Caco-2 (cell line): ENCODE results near the gene KIAA0753. TPM values are rescaled to one million over a fixed set of nuclear protein-coding genes. Genes with fewer than 3 reads are reported as not detected.

ENCODE experiments used
- BruUV-seq: library from RNA; stranded (reverse); fragments of 400-500 nt; replicated peaks from 2 replicates; lab custom pipeline; 2021; lab: Mats Ljungman, UMichigan
- CTCF ChIA-PET: fragments of 300-600 bp; sonication (Branson Sonifier 250); formaldehyde crosslinking; loops from one replicate; lab custom pipeline; 2022; ENCODE audit warnings: antibody characterized with exemption; lab: Charles Lee
- POLR2A ChIA-PET: fragments of 300-600 bp; sonication (Branson Sonifier 250); formaldehyde crosslinking; loops from one replicate; lab custom pipeline; 2022; ENCODE audit warnings: antibody characterized with exemption; lab: Charles Lee
- DNase-seq, 2 experiments: peaks; one replicate each; pipeline versions ENCODE4 v3.0.0 to v3.0.0-alpha.2; 2020 to 2022
- H3K27me3 ChIP-seq: replicated peaks from 2 replicates; pipeline ENCODE4 v1.6.0; 2011; ENCODE audit warnings: low read length; ENCODE audit not compliant: control insufficient read depth, insufficient read depth
- H3K36me3 ChIP-seq: 2 replicates; pipeline ENCODE4 v1.5.1; 2011; ENCODE audit warnings: low read length; ENCODE audit not compliant: control insufficient read depth, insufficient read depth
- H3K4me1 ChIP-seq: fragments of 250-450 bp; sonication (Bioruptor Pico); 2 replicates; pipeline ENCODE4 v1.5.1; 2020; ENCODE audit warnings: mild to moderate bottlenecking
- H3K4me3 ChIP-seq: 2 replicates; pipeline ENCODE4 v1.5.1; 2011; ENCODE audit warnings: low read depth, mild to moderate bottlenecking, control low read depth, low read length
- H3K9me3 ChIP-seq: fragments of 250-450 bp; sonication (Bioruptor Pico); 2 replicates; pipeline ENCODE4 v1.5.1; 2020; ENCODE audit warnings: mild to moderate bottlenecking, moderate library complexity
- H3K27ac Mint-ChIP-seq: one replicate; pipeline ENCODE4 v1.8.0; 2022; ENCODE audit warnings: mixed read lengths; ENCODE audit not compliant: unreplicated experiment
- H3K27me3 Mint-ChIP-seq: one replicate; pipeline ENCODE4 v1.8.0; 2022; ENCODE audit warnings: mixed read lengths; ENCODE audit not compliant: insufficient read depth, unreplicated experiment
- H3K36me3 Mint-ChIP-seq: one replicate; pipeline ENCODE4 v1.8.0; 2022; ENCODE audit warnings: mild to moderate bottlenecking, mixed read lengths; ENCODE audit not compliant: insufficient read depth, unreplicated experiment
- H3K4me1 Mint-ChIP-seq: one replicate; pipeline ENCODE4 v1.8.0; 2022; ENCODE audit warnings: low read depth, mixed read lengths; ENCODE audit not compliant: unreplicated experiment
- H3K4me3 Mint-ChIP-seq: one replicate; pipeline ENCODE4 v1.8.0; 2022; ENCODE audit warnings: mild to moderate bottlenecking, moderate library complexity, mixed read lengths; ENCODE audit not compliant: unreplicated experiment
- H3K9me3 Mint-ChIP-seq: one replicate; pipeline ENCODE4 v1.8.0; 2022; ENCODE audit warnings: mixed read lengths; ENCODE audit not compliant: unreplicated experiment
- intact Hi-C: fragments of 100-400 bp; cut with micrococcal nuclease; formaldehyde crosslinking; loops from one replicate; pipeline ENCODE4 v1.10.0; 2022; ENCODE audit not compliant: unreplicated experiment
- total RNA-seq: library from RNA; stranded (reverse); gene quantifications from 2 replicates; pipeline ENCODE4 v1.2.3, GENCODE V29; 2022
- TF ChIP-seq, protein P1 (sequence below), 2 experiments: fragments of 200-600 bp in 1 of 2; IDR thresholded peaks; 1 replicate in 1 of 2; 2 replicates in 1 of 2; pipeline versions ENCODE4 v1.5.1 to v1.8.0; 2011 to 2022; ENCODE audit warnings: antibody characterized with exemption in 1 of 2, control low read depth in 1 of 2, inconsistent platforms in 1 of 2, low read depth in 1 of 2, low read length in 1 of 2, mild to moderate bottlenecking in 1 of 2, moderate library complexity in 1 of 2; ENCODE audit not compliant: insufficient read depth in 1 of 2, severe bottlenecking in 1 of 2, unreplicated experiment in 1 of 2

Gene KIAA0753
- total RNA-seq, 1 experiment from 2014 or later = 7.7 TPM

DNA sequence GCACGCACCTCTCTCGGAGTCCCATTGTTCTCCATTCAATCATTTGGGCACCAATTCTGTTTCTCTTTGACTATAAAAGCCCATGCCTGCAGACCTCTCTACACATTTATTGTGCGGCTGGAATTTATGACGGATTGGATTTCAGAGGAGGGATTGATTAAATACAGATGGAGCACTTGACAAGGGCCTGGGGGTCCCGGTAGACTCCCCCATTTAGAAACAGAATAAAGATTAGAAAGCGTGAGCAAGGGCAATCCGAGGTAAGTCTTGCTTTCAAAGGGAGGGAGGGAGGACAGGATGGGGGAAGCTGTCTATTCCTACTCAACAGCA is 69.1 kb downstream of the KIAA0753 start:
- TF ChIP-seq, protein P1, sequence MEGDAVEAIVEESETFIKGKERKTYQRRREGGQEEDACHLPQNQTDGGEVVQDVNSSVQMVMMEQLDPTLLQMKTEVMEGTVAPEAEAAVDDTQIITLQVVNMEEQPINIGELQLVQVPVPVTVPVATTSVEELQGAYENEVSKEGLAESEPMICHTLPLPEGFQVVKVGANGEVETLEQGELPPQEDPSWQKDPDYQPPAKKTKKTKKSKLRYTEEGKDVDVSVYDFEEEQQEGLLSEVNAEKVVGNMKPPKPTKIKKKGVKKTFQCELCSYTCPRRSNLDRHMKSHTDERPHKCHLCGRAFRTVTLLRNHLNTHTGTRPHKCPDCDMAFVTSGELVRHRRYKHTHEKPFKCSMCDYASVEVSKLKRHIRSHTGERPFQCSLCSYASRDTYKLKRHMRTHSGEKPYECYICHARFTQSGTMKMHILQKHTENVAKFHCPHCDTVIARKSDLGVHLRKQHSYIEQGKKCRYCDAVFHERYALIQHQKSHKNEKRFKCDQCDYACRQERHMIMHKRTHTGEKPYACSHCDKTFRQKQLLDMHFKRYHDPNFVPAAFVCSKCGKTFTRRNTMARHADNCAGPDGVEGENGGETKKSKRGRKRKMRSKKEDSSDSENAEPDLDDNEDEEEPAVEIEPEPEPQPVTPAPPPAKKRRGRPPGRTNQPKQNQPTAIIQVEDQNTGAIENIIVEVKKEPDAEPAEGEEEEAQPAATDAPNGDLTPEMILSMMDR (IDR thresholded peaks at IDR 0.05; ENCODE audit: insufficient read depth in 1 of 2, low read depth in 1 of 2, low read length in 1 of 2, severe bottlenecking in 1 of 2, unreplicated experiment in 1 of 2) = no peak
- BruUV-seq = no TSS peak
- Mint-ChIP-seq H3K27me3 (no peaks in the 10 kb centered on the region), H3K4me3 (no peak overlapping the region), H3K4me1 (no peaks in the 10 kb centered on the region), H3K9me3 (no peaks in the 10 kb centered on the region), H3K36me3 (no peaks in the 10 kb centered on the region), H3K27ac (no peak overlapping the region)
- intact Hi-C loops = no loop called here
- Histone ChIP-seq H3K9me3 (no peaks in the 10 kb centered on the region), H3K36me3 (no peaks in the 10 kb centered on the region), H3K27me3 (no peaks in the 10 kb centered on the region), H3K4me1 (no peaks in the 10 kb centered on the region), H3K4me3 (no peak overlapping the region)
- CTCF ChIA-PET = interaction anchor here (0.6 kb wide), 1 partner anchor 14 kb away, joined by 4 read pairs; no protein-coding TSS in a partner anchor
- no peak for DNase-seq
- POLR2A ChIA-PET = no interaction called here

DNA sequence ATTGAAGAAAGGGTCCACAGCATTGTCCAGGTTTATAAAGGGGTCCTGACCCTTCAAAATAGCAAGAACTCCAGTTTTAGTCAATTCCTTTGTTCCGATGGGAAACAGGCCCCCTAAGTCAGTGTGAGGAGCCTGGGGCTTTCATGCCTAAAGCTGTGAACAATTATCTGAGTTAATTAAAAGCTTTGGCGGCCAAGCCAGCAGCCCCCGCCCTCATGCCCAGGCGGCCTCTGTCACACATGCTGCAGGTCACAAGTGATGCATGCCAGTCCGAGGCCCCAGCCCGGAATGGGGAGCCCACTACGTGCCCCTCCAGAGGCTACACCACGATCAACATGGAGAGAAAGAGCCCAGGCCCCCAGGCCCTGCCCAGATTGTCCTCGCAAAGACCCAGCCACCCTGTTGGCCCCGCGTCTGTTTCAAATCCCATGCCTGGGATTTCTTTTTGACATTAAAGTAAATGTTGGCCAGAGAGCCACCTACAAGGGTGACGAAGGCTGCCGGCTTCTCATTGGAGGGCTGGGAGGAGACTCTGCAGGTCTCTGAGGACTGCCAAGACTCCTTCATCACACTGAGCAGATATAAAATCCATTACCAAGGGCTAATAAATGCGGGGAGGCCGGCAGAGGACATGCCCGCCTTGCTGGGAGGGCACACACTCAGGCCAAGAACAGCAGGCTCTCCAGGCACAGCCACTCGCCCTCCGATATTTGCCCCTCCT is 69.6 kb downstream of the KIAA0753 start:
- DNase-seq = no peak
- H3K9me3 ChIP-seq = no peaks in the 10 kb centered on the region
- no peaks in the 10 kb centered on the region for H3K36me3 ChIP-seq
- H3K27me3 ChIP-seq = no peaks in the 10 kb centered on the region
- intact Hi-C loops = no loop called here
- no peaks in the 10 kb centered on the region for H3K9me3 Mint-ChIP-seq
- TF ChIP-seq, protein P1 (IDR thresholded peaks at IDR 0.05; ENCODE audit: insufficient read depth in 1 of 2, low read depth in 1 of 2, low read length in 1 of 2, severe bottlenecking in 1 of 2, unreplicated experiment in 1 of 2) = no peak
- H3K4me1 Mint-ChIP-seq = no peaks in the 10 kb centered on the region
- no peak overlapping the region for H3K4me3 Mint-ChIP-seq
- H3K4me3 ChIP-seq = no peak overlapping the region
- POLR2A ChIA-PET = no interaction called here
- H3K27me3 Mint-ChIP-seq = no peaks in the 10 kb centered on the region
- no peaks in the 10 kb centered on the region for H3K36me3 Mint-ChIP-seq
- no TSS peak for BruUV-seq
- CTCF ChIA-PET = no interaction called here
- H3K27ac Mint-ChIP-seq = no peak overlapping the region
- H3K4me1 ChIP-seq = no peaks in the 10 kb centered on the region

DNA sequence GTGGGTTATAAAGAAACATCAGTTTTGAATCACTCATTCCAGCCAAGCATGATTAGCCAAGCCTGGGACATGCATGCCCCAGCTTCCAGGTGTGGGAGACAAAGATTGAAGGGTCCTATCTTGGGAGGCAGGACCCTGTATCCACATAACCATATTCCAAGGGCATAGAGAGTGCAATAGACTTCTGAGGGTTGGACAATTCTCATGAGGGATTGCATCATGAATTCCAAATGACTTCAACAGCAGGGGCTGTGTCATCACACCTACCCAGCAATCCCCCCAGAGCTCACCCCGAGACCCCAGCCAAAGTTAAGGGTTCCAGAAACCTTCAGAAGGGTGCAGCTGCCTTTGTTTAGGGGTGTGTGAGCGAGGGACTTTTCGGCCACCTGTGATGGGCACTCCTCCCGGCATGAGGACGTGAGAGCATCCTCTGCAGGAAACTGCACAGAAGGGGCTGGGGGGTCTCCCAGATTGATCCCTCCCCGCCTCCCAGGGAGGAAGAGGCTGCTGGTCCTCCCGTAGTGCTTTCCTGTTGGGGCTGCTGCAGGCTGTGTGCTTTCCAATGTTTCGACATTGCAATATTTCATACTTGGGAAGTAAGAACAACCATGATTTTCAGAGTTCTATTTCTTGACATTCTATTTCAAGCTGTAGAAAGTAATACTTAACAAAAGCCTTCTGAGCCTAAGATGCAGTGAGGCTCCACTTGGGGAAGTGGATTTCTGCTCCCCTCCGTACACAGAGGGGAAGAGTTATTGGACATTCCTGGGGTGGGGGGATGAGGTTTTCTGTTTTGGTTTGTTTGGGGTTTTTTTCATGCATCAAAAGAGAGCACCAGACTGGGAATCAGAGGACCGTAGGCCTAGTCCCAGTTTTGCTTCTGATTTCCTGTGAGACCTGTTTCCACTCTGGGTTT is 70.9 kb downstream of the KIAA0753 start:
- H3K36me3 ChIP-seq = no peaks in the 10 kb centered on the region
- no peak overlapping the region for H3K27ac Mint-ChIP-seq
- POLR2A ChIA-PET = no interaction called here
- no peaks in the 10 kb centered on the region for H3K9me3 Mint-ChIP-seq
- CTCF ChIA-PET = no interaction called here
- H3K4me1 Mint-ChIP-seq = no peaks in the 10 kb centered on the region
- no peaks in the 10 kb centered on the region for H3K9me3 ChIP-seq
- no TSS peak for BruUV-seq
- intact Hi-C loops = loop anchor here (10.0 kb wide), 1 partner anchor 95 kb away; no protein-coding TSS in a partner anchor
- H3K4me3 Mint-ChIP-seq = no peak overlapping the region
- TF ChIP-seq, protein P1 (IDR thresholded peaks at IDR 0.05; ENCODE audit: insufficient read depth in 1 of 2, low read depth in 1 of 2, low read length in 1 of 2, severe bottlenecking in 1 of 2, unreplicated experiment in 1 of 2) = no peak
- H3K4me1 ChIP-seq = no peaks in the 10 kb centered on the region
- H3K4me3 ChIP-seq = no peak overlapping the region
- no peak for DNase-seq
- no peaks in the 10 kb centered on the region for H3K36me3 Mint-ChIP-seq
- H3K27me3 ChIP-seq = no peaks in the 10 kb centered on the region
- H3K27me3 Mint-ChIP-seq = no peaks in the 10 kb centered on the region
